NCI-H1092 treated with DMSO at 0.1 percent for 48 hours (cell line): ENCODE results near the gene ZG16B.

Experiments
- DNase-seq: peaks from one replicate; lab custom pipeline; 2025; lab: John Stamatoyannopoulos, UW

ZG16B gene

GRCh38 chr16:2867987-2868789 lies 38.1 kb downstream of the ZG16B start:
- peak; percentile 90 for DNase-seq

- DNase-seq = no peak
Measured at GRCh38 chr16:2871926-2872325, 41.8 kb downstream of the ZG16B start.

GRCh38 chr16:2874032-2874911 lies 44.2 kb downstream of the ZG16B start:
- DNase-seq = no peak

- DNase-seq = peak; percentile 77
Measured at GRCh38 chr16:2874912-2875362, 44.8 kb downstream of the ZG16B start.

- DNase-seq = no peak
Measured at GRCh38 chr16:2879854-2880508, 49.9 kb downstream of the ZG16B start.
